ENCODE results near the gene GUCD1. TPM values are rescaled to one million over a fixed set of nuclear protein-coding genes. Genes with fewer than 3 reads are reported as not detected.

GUCD1 gene
- total and polyA plus RNA-seq, 2 of the 13 experiments (the other 11 are each of a cell fraction or from before 2014, with no cell fraction given): 128 to 245 TPM

DNA sequence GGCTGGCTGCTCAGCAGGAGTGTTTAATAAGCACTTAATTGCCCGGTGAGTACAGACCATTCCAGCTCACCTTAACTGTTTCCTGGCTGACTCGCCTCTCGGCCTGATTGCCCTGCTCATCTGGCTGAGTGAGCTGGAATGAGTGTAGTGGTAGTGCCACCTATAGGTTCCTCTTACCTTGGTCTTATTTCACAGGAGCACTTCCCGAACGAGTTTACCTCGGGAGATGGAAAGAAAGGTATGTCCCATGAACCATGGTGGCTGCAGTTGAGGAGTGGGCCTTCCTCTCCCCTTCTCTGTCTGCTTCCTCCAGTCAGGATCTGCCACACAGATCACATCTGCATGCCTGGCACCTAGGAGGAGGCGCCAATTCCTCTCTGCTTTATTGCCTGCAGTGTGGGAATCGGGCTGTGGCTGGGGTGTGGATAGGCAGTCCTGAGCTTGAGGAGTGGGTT, 33.1 kb downstream of the GUCD1 start (continued):
- TF ChIP-seq, protein P1, sequence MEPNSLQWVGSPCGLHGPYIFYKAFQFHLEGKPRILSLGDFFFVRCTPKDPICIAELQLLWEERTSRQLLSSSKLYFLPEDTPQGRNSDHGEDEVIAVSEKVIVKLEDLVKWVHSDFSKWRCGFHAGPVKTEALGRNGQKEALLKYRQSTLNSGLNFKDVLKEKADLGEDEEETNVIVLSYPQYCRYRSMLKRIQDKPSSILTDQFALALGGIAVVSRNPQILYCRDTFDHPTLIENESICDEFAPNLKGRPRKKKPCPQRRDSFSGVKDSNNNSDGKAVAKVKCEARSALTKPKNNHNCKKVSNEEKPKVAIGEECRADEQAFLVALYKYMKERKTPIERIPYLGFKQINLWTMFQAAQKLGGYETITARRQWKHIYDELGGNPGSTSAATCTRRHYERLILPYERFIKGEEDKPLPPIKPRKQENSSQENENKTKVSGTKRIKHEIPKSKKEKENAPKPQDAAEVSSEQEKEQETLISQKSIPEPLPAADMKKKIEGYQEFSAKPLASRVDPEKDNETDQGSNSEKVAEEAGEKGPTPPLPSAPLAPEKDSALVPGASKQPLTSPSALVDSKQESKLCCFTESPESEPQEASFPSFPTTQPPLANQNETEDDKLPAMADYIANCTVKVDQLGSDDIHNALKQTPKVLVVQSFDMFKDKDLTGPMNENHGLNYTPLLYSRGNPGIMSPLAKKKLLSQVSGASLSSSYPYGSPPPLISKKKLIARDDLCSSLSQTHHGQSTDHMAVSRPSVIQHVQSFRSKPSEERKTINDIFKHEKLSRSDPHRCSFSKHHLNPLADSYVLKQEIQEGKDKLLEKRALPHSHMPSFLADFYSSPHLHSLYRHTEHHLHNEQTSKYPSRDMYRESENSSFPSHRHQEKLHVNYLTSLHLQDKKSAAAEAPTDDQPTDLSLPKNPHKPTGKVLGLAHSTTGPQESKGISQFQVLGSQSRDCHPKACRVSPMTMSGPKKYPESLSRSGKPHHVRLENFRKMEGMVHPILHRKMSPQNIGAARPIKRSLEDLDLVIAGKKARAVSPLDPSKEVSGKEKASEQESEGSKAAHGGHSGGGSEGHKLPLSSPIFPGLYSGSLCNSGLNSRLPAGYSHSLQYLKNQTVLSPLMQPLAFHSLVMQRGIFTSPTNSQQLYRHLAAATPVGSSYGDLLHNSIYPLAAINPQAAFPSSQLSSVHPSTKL (CRISPR knock-in tag; IDR thresholded peaks at IDR 0.05): peak; percentile 57; the same call in 1 of the 2 replicates
- TF ChIP-seq XRCC5 (optimal IDR thresholded peaks at IDR 0.05; ENCODE audit: low read length): peak; percentile 80
- TF ChIP-seq KLF16 (CRISPR knock-in tag; IDR thresholded peaks at IDR 0.05): peak in 1 of 2 experiments; percentile 81; a peak in 1 of 4 replicates
- no peak for TF ChIP-seq ZNF891 (CRISPR knock-in tag; IDR thresholded peaks at IDR 0.05)
- TF ChIP-seq CENPT (CRISPR knock-in tag; IDR thresholded peaks at IDR 0.05; ENCODE audit: low read depth): no peak
- peak; percentile 66; the same call in 1 of the 2 replicates for TF ChIP-seq MED1 (CRISPR knock-in tag; IDR thresholded peaks at IDR 0.05)
- peak; percentile 47; the same call in 1 of the 2 replicates for TF ChIP-seq ZMYM3 (CRISPR knock-in tag; IDR thresholded peaks at IDR 0.05)
- peak; percentile 90 for TF ChIP-seq GATAD2A (CRISPR knock-in tag; IDR thresholded peaks at IDR 0.05)
- TF ChIP-seq PHF21A (CRISPR knock-in tag; IDR thresholded peaks at IDR 0.05): peak; percentile 50; the same call in 1 of the 2 replicates
- TF ChIP-seq, protein P2, sequence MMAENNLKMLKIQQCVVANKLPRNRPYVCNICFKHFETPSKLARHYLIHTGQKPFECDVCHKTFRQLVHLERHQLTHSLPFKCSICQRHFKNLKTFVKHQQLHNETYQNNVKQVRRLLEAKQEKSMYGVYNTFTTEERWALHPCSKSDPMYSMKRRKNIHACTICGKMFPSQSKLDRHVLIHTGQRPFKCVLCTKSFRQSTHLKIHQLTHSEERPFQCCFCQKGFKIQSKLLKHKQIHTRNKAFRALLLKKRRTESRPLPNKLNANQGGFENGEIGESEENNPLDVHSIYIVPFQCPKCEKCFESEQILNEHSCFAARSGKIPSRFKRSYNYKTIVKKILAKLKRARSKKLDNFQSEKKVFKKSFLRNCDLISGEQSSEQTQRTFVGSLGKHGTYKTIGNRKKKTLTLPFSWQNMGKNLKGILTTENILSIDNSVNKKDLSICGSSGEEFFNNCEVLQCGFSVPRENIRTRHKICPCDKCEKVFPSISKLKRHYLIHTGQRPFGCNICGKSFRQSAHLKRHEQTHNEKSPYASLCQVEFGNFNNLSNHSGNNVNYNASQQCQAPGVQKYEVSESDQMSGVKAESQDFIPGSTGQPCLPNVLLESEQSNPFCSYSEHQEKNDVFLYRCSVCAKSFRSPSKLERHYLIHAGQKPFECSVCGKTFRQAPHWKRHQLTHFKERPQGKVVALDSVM (CRISPR knock-in tag; IDR thresholded peaks at IDR 0.05): 0 out of 2 replicates have a peak, but pooled peaks have one; percentile 35
- no peak for TF ChIP-seq SOX13 (IDR thresholded peaks at IDR 0.05)
- TF ChIP-seq SOX13 (CRISPR knock-in tag; conservative IDR thresholded peaks at IDR 0.05 in 1 of 2, IDR thresholded peaks at IDR 0.05 in 1 of 2): peak in 1 of 2 experiments; percentile 33; a peak in 1 of 4 replicates
- 0 out of 2 replicates have a peak, but pooled peaks have one; percentile 22 for TF ChIP-seq ISL2 (CRISPR knock-in tag; IDR thresholded peaks at IDR 0.05)
- 0 out of 2 replicates have a peak, but pooled peaks have one; percentile 44 for TF ChIP-seq KMT2A (CRISPR knock-in tag; IDR thresholded peaks at IDR 0.05)
- TF ChIP-seq, protein P3, sequence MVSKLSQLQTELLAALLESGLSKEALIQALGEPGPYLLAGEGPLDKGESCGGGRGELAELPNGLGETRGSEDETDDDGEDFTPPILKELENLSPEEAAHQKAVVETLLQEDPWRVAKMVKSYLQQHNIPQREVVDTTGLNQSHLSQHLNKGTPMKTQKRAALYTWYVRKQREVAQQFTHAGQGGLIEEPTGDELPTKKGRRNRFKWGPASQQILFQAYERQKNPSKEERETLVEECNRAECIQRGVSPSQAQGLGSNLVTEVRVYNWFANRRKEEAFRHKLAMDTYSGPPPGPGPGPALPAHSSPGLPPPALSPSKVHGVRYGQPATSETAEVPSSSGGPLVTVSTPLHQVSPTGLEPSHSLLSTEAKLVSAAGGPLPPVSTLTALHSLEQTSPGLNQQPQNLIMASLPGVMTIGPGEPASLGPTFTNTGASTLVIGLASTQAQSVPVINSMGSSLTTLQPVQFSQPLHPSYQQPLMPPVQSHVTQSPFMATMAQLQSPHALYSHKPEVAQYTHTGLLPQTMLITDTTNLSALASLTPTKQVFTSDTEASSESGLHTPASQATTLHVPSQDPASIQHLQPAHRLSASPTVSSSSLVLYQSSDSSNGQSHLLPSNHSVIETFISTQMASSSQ (IDR thresholded peaks at IDR 0.05; ENCODE audit: low read depth): no peak
- TF ChIP-seq, protein P3 (CRISPR knock-in tag; IDR thresholded peaks at IDR 0.05; ENCODE audit: borderline replicate concordance): 0 out of 2 replicates have a peak, but pooled peaks have one; percentile 36
- peak; percentile 99 for TF ChIP-seq ZNF652 (CRISPR knock-in tag; IDR thresholded peaks at IDR 0.05; ENCODE audit: borderline replicate concordance, low read depth)
- TF ChIP-seq, protein P4, sequence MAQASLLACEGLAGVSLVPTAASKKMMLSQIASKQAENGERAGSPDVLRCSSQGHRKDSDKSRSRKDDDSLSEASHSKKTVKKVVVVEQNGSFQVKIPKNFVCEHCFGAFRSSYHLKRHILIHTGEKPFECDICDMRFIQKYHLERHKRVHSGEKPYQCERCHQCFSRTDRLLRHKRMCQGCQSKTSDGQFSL (CRISPR knock-in tag; IDR thresholded peaks at IDR 0.05): no peak
- peak; percentile 52; the same call in 1 of the 2 replicates for TF ChIP-seq JUN (CRISPR knock-in tag; IDR thresholded peaks at IDR 0.05)
- TF ChIP-seq MAZ (IDR thresholded peaks at IDR 0.05; ENCODE audit: borderline replicate concordance, low read depth, low read length): no peak
- TF ChIP-seq MAZ (CRISPR knock-in tag; IDR thresholded peaks at IDR 0.05; ENCODE audit: low read depth): no peak
